Liver (tissue), 9 donors: ENCODE results near the gene TTC33. TPM values are rescaled to one million over a fixed set of nuclear protein-coding genes. Genes with fewer than 3 reads are reported as not detected.
"Not testable (repeated sequence)": the region's sequence is repeated elsewhere in the genome, so short reads cannot be mapped to it uniquely, and the experiment has no call there.

Source experiments
- DNase-seq: peaks from one replicate; pipeline ENCODE4 v3.0.0-alpha.2; 2017; ENCODE audit warnings: low spot score
- H3K27ac ChIP-seq, 2 donors: one replicate each; pipeline ENCODE4 v1.7.0; 2013; ENCODE audit warnings: inconsistent platforms in 2 of 2, low read length in 2 of 2, control low read depth in 1 of 2, low read depth in 1 of 2, mild to moderate bottlenecking in 1 of 2
- H3K27me3 ChIP-seq, 4 donors: one replicate each; pipeline versions ENCODE4 v1.6.1 to v1.7.0; 2013; ENCODE audit warnings: low read length in 3 of 4, inconsistent platforms in 1 of 4, mild to moderate bottlenecking in 1 of 4, moderate library complexity in 1 of 4; ENCODE audit not compliant: control insufficient read depth in 4 of 4, insufficient read depth in 4 of 4
- H3K36me3 ChIP-seq, 4 donors: one replicate each; pipeline versions ENCODE4 v1.6.1 to v1.7.0; 2013; ENCODE audit warnings: low read length in 3 of 4, mild to moderate bottlenecking in 3 of 4, low read depth in 1 of 4, moderate library complexity in 1 of 4; ENCODE audit not compliant: control insufficient read depth in 4 of 4, insufficient read depth in 3 of 4
- H3K4me1 ChIP-seq, 4 donors: one replicate each; pipeline versions ENCODE4 v1.6.1 to v1.7.0; 2013; ENCODE audit warnings: low read length in 3 of 4, mild to moderate bottlenecking in 3 of 4, moderate library complexity in 1 of 4; ENCODE audit not compliant: control insufficient read depth in 4 of 4, insufficient read depth in 4 of 4
- H3K4me3 ChIP-seq, 3 donors: one replicate each; pipeline versions ENCODE4 v1.6.1 to v1.7.0; 2013; ENCODE audit warnings: low read length in 3 of 3, control low read depth in 1 of 3, low read depth in 1 of 3, mild to moderate bottlenecking in 1 of 3
- H3K9ac ChIP-seq, 2 donors: one replicate each; pipeline ENCODE4 v1.7.0; 2013; ENCODE audit warnings: low read length in 2 of 2, mild to moderate bottlenecking in 2 of 2, moderate library complexity in 2 of 2, control low read depth in 1 of 2, low read depth in 1 of 2
- H3K9me3 ChIP-seq, 4 donors: one replicate each; pipeline versions ENCODE4 v1.6.1 to v1.7.0; 2013; ENCODE audit warnings: low read length in 3 of 4; ENCODE audit not compliant: control insufficient read depth in 4 of 4
- ATF3 ChIP-seq: IDR thresholded peaks from 2 replicates; pipeline ENCODE4 v1.6.1; 2016; ENCODE audit warnings: antibody characterized with exemption
- FOXA1 ChIP-seq: IDR thresholded peaks from 2 replicates; pipeline ENCODE4 v1.6.1; 2016; ENCODE audit warnings: antibody characterized with exemption
- FOXA2 ChIP-seq: IDR thresholded peaks from 2 replicates; pipeline ENCODE4 v1.6.1; 2016; ENCODE audit warnings: antibody characterized with exemption
- GABPA ChIP-seq, 2 donors: IDR thresholded peaks in 1 of 2; conservative IDR thresholded peaks in 1 of 2; 2 replicates each; pipeline ENCODE4 v1.6.1; 2016; ENCODE audit warnings: antibody characterized with exemption in 2 of 2, mild to moderate bottlenecking in 1 of 2, moderate library complexity in 1 of 2
- HNF4A ChIP-seq, 2 donors: conservative IDR thresholded peaks; 2 replicates each; pipeline ENCODE4 v1.6.1; 2016; ENCODE audit warnings: antibody characterized with exemption in 2 of 2, mild to moderate bottlenecking in 2 of 2
- JUND ChIP-seq, 2 donors: IDR thresholded peaks; 2 replicates each; pipeline ENCODE4 v1.6.1; 2016; ENCODE audit warnings: antibody characterized with exemption in 2 of 2
- NR2F2 ChIP-seq: IDR thresholded peaks from 2 replicates; pipeline ENCODE4 v1.6.1; 2016; ENCODE audit warnings: antibody characterized with exemption
- REST ChIP-seq: IDR thresholded peaks from 2 replicates; pipeline ENCODE4 v1.6.1; 2016; ENCODE audit warnings: antibody characterized with exemption, mild to moderate bottlenecking
- RXRA ChIP-seq, 2 donors: IDR thresholded peaks; 2 replicates each; pipeline ENCODE4 v1.6.1; 2017 to 2018; ENCODE audit warnings: antibody characterized with exemption in 2 of 2, mild to moderate bottlenecking in 1 of 2
- TAF1 ChIP-seq: conservative IDR thresholded peaks from 2 replicates; pipeline ENCODE4 v1.6.1; 2016; ENCODE audit warnings: antibody characterized with exemption, mild to moderate bottlenecking
- YY1 ChIP-seq: IDR thresholded peaks from 2 replicates; pipeline ENCODE4 v1.6.1; 2016; ENCODE audit warnings: antibody characterized with exemption, mild to moderate bottlenecking
- ZBTB33 ChIP-seq: IDR thresholded peaks from 2 replicates; pipeline ENCODE4 v1.6.1; 2016; ENCODE audit warnings: antibody characterized with exemption
- WGBS: extraction: QIAGEN DNeasy Blood & Tissue Kit; methylation state at CpG from one replicate; pipeline ENCODE4 v1.1.7; 2013; 5-methylcytosine and 5-hydroxymethylcytosine counted together
- polyA plus RNA-seq, 2 donors: library from polyadenylated mRNA; stranded (reverse) in 1 of 2; unstranded in 1 of 2; fragments of 200-250 nt in 1 of 2; fragments of >200 nt in 1 of 2; fragmentation: Nextera tagmentation in 1 of 2; extraction: Ambion mirVana in 1 of 2; gene quantifications; one replicate each; pipeline versions ENCODE4 v1.2.1 to v1.2.3, GENCODE V29; 2013 to 2015
- total RNA-seq, 2 donors: library from RNA; depleted of rRNA; stranded (reverse); fragments of >200 nt; gene quantifications; one replicate each; pipeline ENCODE4 v1.2.3, GENCODE V29; 2014
- donor health status: healthy.
- donor health status: healthy.
- donor health status: healthy.
- donor health status: healthy.
- donor health status: healthy.

Gene TTC33
- total and polyA plus RNA-seq, 4 donors = 4.3 to 12.0 (median 7.6) TPM

GRCh38 chr5:40796487-40796889 lies 40.7 kb upstream of the TTC33 start:
- DNase-seq = no peak
- Histone ChIP-seq H3K27me3 (no peaks in the 10 kb centered on the region), H3K4me1 (peaks cover 10 to 31% (median 18%) of the 10 kb centered on the region in 4 donors), H3K4me3 (peak overlapping the region; percentile 94 to 99 (median 96)), H3K36me3 (peaks cover 0 to 4% (median 0%) of the 10 kb centered on the region in 4 donors), H3K9ac (peak overlapping the region; percentile 82 to 89), H3K9me3 (no peaks in the 10 kb centered on the region), H3K27ac (peak overlapping the region; percentile 14 to 96)
- 12% methylated on average over 3 of the region's 3 CpGs for WGBS
- TF ChIP-seq TAF1 (no peak), RXRA (IDR thresholded peaks at IDR 0.05) (peak in 1 of 2 donors; percentile 19), FOXA2 (no peak), FOXA1 (no peak), NR2F2 (no peak), JUND (IDR thresholded peaks at IDR 0.05) (peak in 1 of 2 donors; percentile 18), ZBTB33 (no peak), GABPA (IDR thresholded peaks at IDR 0.05 in 1 of 2, conservative IDR thresholded peaks at IDR 0.05 in 1 of 2) (no peak), ATF3 (no peak), REST (peak; percentile 33), HNF4A (conservative IDR thresholded peaks at IDR 0.05) (peak in 1 of 2 donors; percentile 35), YY1 (peak; percentile 32)

- H3K4me1 ChIP-seq = peaks cover 12 to 44% (median 20%) of the 10 kb centered on the region in 4 donors
- WGBS = 90% methylated on average over 3 of the region's 3 CpGs
These were observed 39.1 kb upstream of the TTC33 start for GRCh38 chr5:40794877-40795276.

GRCh38 chr5:40794340-40794739 lies 38.6 kb upstream of the TTC33 start:
- H3K27me3 ChIP-seq, H3K36me3 ChIP-seq, DNase-seq, H3K4me3 ChIP-seq, H3K9me3 ChIP-seq, H3K27ac ChIP-seq, H3K9ac ChIP-seq: not testable (repeated sequence)
- peaks cover 13 to 43% (median 20%) of the 10 kb centered on the region in 4 donors for H3K4me1 ChIP-seq

More at GRCh38 chr5:40794877-40795276, 39.1 kb upstream of the TTC33 start:
- not testable (repeated sequence) for DNase-seq, H3K9me3 ChIP-seq, H3K27ac ChIP-seq, H3K9ac ChIP-seq, H3K4me3 ChIP-seq, H3K36me3 ChIP-seq, H3K27me3 ChIP-seq

GRCh38 chr5:40792691-40793090 lies 36.9 kb upstream of the TTC33 start:
- not testable (repeated sequence) for H3K9me3 ChIP-seq, H3K36me3 ChIP-seq, H3K27me3 ChIP-seq, H3K9ac ChIP-seq, H3K27ac ChIP-seq, H3K4me3 ChIP-seq, DNase-seq
- H3K4me1 ChIP-seq = peaks cover 12 to 36% (median 19%) of the 10 kb centered on the region in 4 donors
- WGBS = 93% methylated on average over 10 of the region's 10 CpGs
